Liver (tissue), 3 donors: Measurements from ENCODE around the gene ORAI2.
"Not testable (repeated sequence)": the region's sequence is repeated elsewhere in the genome, so short reads cannot be mapped to it uniquely, and the experiment has no call there.

ENCODE experiments used
- CTCF ChIP-seq: fragments of 150-350 bp; IDR thresholded peaks from 2 replicates; pipeline ENCODE4 v1.5.1; 2017; ENCODE audit warnings: improper control_type of control experiment, low read depth, low read length; ENCODE audit not compliant: missing input control
- RAD21 ChIP-seq, 2 donors: IDR thresholded peaks; 2 replicates each; pipeline ENCODE4 v1.6.1; 2016; ENCODE audit warnings: antibody characterized with exemption in 2 of 2, mild to moderate bottlenecking in 2 of 2
- donor health status: healthy.
- donor health status: healthy.

GRCh38 chr7:102494026-102494425, 60.7 kb downstream of the ORAI2 start:
- TF ChIP-seq RAD21 (IDR thresholded peaks at IDR 0.05); CTCF: not testable (repeated sequence)
